Measurements from ENCODE around the gene ARHGAP25.

ARHGAP25 gene, protein sequence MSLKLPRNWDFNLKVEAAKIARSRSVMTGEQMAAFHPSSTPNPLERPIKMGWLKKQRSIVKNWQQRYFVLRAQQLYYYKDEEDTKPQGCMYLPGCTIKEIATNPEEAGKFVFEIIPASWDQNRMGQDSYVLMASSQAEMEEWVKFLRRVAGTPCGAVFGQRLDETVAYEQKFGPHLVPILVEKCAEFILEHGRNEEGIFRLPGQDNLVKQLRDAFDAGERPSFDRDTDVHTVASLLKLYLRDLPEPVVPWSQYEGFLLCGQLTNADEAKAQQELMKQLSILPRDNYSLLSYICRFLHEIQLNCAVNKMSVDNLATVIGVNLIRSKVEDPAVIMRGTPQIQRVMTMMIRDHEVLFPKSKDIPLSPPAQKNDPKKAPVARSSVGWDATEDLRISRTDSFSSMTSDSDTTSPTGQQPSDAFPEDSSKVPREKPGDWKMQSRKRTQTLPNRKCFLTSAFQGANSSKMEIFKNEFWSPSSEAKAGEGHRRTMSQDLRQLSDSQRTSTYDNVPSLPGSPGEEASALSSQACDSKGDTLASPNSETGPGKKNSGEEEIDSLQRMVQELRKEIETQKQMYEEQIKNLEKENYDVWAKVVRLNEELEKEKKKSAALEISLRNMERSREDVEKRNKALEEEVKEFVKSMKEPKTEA

GRCh38 chr2:68734688-68735525 lies at the start of gene ARHGAP25:
Gene ARHGAP25 (plus strand): TSS chr2:68734811. CDS start chr2:68735200, 389 bp downstream.
- DNase-seq = no peak

DNA sequence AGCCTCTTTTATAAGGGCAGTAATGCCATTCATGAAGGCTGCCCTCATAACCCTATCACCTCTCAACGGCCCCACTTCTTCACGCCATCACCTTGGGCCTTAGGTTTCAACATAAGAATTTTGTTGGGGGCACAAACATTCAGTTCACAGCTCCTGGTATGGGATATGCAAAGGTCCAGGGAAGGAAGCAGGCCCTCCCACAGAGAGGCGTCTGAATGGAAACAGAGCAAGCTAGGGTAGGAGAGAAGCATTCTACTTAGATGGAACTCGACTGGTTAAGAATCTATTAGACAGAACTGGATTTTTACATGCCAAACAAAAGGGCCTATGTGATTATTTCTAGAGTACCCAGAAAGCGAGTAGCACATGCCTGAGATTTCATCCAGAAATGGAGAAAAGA lies 48.4 kb upstream of the ARHGAP25 start:
- no peak for DNase-seq

DNA sequence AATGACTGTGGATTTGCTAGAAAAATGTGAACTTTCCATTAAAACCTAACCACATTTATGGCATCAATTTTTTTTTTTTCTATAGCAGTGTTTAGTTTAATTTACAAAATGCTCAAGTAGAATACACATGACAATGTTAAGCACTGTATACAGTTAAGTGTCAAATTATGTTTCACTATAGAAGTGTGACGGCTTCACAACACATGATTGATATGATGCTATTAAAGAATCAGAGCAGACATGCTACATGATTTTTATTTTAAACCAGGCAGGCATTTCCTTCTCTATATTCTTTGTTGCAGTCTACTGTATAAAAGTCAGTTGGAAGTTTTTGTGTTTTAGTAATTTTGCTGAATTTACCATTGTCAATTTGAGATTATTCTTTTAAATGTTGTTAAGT lies 47.6 kb upstream of the ARHGAP25 start:
- no peak for DNase-seq

- DNase-seq = no peak
These were observed 44.8 kb upstream of the ARHGAP25 start for GRCh38 chr2:68689553-68690537.

DNA sequence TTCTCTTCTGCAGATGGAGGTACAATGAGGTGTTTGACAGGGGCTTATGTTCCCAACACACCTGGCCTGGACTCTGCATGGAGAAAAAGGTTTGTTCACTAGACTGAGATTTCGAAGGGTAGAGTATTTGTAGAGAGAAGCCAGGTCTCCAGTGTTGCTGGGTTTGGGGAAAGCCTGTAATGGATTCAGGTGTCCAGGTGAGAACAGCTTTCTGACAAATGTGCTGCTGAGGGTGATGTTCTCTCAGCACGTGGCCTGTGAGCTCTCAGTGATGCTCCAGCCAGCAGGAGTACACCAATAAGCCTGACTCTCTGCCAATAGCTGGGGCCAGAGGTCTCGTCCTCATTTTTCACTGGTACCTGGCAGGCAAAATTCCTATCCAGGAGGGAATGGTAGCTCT lies 43.8 kb upstream of the ARHGAP25 start:
- no peak for DNase-seq

DNA sequence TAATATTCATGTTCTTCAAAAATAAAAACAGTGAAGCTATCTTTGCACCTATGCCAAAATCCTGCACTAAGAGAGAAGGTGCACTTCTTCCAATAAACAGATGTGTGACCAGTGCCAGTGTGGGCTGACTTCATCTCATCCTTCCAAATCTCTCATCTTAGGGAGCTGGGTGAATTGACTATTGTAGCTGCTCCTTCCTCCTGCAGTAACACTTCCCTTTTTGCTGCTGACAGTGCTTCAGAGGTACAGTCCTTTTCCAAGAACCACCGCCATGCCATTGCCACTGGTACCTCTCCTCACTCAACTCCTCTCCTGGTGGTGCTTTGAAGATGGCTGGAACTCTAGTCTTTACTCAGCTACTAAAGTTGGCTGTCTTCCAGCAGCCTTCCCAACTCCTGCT lies 42.1 kb upstream of the ARHGAP25 start:
- no peak for DNase-seq

GRCh38 chr2:68693951-68694350 lies 40.7 kb upstream of the ARHGAP25 start:
- no peak for DNase-seq

- no peak for DNase-seq
These were observed 38.6 kb upstream of the ARHGAP25 start for GRCh38 chr2:68695971-68696370.

- no peak for DNase-seq
These were observed 38.1 kb upstream of the ARHGAP25 start for GRCh38 chr2:68696554-68696953.

DNA sequence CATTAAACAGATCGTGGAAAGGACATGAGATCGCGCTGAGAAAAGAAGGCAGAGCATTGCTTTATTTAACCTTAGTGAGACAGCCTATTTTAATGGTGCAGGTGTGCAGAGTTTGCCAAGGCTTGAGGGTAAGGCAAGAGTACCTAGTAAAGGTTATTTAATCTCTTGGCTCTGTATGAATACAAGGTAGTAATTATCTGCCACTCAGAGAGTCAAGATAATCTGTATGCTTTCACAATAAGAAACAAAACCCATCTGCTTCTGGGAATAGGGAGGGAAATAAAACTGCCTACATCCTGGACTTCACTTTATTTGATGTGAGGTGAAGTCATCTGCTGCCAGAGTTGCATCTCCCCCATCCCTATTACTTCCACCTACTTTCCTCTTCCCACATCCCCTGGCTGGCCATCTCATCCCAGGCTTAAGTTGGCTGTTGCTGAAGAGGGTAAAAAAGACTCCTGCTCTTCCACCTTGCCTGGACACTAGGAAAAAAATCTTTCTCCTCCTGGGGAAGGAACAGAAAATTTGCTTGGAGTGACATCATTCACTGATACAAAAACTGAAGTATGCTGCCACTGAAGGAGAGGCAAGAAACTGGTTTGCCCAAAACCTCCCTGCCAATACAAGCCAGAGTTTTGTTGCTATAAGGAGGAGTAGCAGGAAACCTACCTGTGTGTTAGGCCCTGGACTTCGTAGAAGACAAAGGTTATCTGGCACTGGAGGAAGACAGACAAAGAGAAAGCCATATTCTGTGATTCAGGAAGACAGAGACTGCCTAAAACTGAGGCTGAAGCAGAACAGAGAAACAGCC lies 35.8 kb upstream of the ARHGAP25 start:
- peak; percentile 73 for DNase-seq

- no peak for DNase-seq
These were observed 34.1 kb upstream of the ARHGAP25 start for GRCh38 chr2:68700560-68700959.

DNA sequence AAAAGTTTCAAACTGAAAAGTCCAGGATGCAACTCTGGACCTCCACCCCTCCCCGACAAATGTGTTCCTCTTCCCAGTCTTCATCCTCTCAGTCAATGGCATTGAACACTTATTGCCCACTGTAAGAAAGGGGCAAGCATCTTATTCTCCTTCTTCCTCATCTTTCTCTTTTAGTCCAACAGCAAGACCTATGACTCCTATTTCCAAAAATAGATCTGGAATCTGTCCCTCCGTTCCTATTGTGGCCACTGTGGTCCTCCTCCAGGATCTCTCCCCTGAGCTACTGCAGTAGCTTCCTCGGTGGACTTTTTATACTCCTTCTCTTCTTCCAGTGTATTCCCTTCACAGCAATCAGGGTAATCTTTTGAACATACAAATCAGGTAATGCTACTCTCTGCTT lies 28.0 kb upstream of the ARHGAP25 start:
- DNase-seq = no peak

DNA sequence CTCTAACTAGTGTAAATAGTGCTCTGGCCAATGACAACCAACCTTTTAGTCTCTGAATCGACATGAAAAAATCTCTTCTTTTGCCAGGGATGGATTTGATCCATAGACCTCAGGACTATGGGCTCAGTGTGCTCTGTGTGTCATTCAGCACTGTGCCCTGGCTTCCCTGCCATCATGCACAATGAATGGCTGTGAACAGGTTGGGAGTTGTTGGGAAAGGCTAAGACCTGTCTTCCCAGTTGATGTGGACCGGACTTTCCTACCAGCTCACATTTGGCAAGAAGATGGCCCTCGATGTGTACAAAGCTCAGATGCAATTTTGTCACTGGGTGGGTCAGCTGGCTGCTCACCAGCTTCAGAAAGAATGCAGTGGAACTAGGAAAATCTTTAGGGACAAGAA lies 26.0 kb upstream of the ARHGAP25 start:
- no peak for DNase-seq

GRCh38 chr2:68709421-68709911 lies 25.1 kb upstream of the ARHGAP25 start:
- DNase-seq = no peak

GRCh38 chr2:68710336-68710735 lies 24.3 kb upstream of the ARHGAP25 start:
- DNase-seq = no peak

- DNase-seq = no peak
These were observed 23.9 kb upstream of the ARHGAP25 start for GRCh38 chr2:68710756-68711155.

- no peak for DNase-seq
These were observed 19.7 kb upstream of the ARHGAP25 start for GRCh38 chr2:68714866-68715265.

DNA sequence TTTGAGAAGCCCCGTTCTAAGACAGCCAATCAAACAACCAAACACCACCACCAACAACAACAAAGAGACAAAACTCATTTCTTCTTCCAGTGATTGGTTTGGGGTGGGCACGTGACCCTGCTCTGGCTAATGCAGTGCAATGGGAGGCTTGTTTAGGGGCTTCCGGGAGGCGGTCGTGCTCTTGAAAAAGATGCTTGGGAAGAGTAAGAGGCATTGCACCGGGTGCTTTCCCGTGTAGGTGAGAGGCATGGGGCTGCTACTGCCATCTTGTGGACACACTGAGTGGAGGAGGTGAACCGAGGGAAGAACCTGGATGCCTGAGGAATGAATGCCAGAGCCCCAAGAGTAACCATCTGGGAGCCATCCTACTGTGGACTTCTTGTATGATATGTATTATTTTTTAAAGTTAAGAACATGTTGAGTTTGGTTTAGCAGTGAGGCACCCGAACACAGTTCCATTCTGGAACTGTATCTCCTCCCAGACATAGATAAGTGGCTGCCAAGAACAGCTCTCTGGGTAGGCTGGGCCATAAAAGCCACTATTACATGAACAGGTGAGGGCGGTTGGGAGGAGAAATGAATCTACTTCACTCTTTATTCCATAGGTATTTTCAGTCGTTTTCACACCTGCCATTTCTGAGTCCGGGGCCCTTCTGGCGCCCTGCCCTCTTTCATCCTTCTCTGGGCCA lies 19.1 kb upstream of the ARHGAP25 start:
- DNase-seq = no peak

- no peak for DNase-seq
These were observed 17.9 kb upstream of the ARHGAP25 start for GRCh38 chr2:68716604-68717304.

GRCh38 chr2:68717305-68717661 lies 17.3 kb upstream of the ARHGAP25 start:
- DNase-seq = no peak
